IMR-90 (cell line): ENCODE data around the gene CACNA2D1. TPM values are rescaled to one million over a fixed set of nuclear protein-coding genes. Genes with fewer than 3 reads are reported as not detected.

Source experiments
- ATAC-seq: fragments of 200-7000 bp; cut with Tn5 transposase; 2 replicates; pipeline ENCODE4 v1.9.1; 2020; ENCODE audit warnings: low read depth, mild to moderate bottlenecking, moderate library complexity
- BruUV-seq: library from RNA; stranded (reverse); fragments of 400-500 nt; replicated peaks from 2 replicates; lab custom pipeline; 2021; lab: Mats Ljungman, UMichigan
- CTCF ChIA-PET: fragments of 300-600 bp; formaldehyde crosslinking; extraction: SDS; loops from one replicate; lab custom pipeline; 2021; ENCODE audit warnings: antibody characterized with exemption; lab: Yijun Ruan, JAX
- POLR2A ChIA-PET: fragments of 300-600 bp; sonication (Branson Sonifier 250); formaldehyde crosslinking; loops from one replicate; lab custom pipeline; 2022; ENCODE audit warnings: antibody characterized with exemption; ENCODE audit not compliant: unreplicated experiment; lab: Charles Lee
- DNase-seq: peaks from one replicate; pipeline ENCODE4 v3.0.0; 2013
- H2AFZ ChIP-seq: replicated peaks from 2 replicates; pipeline ENCODE3; 2013; ENCODE audit warnings: low read length, mild to moderate bottlenecking; ENCODE audit not compliant: poor library complexity
- H2AK5ac ChIP-seq: 2 replicates; pipeline ENCODE4 v1.6.1; 2013; ENCODE audit warnings: low read depth, low read length, inconsistent platforms
- H2AK9ac ChIP-seq: replicated peaks from 2 replicates; pipeline ENCODE3; 2013; ENCODE audit warnings: mild to moderate bottlenecking, low read depth, low read length, moderate library complexity; ENCODE audit not compliant: poor library complexity
- H2BK120ac ChIP-seq: 2 replicates; pipeline ENCODE4 v1.6.1; 2013; ENCODE audit warnings: low read depth, low read length, inconsistent platforms
- H2BK15ac ChIP-seq: 3 replicates; pipeline ENCODE4 v1.6.1; 2013; ENCODE audit warnings: low read depth, low read length, inconsistent platforms
- H2BK20ac ChIP-seq: 2 replicates; pipeline ENCODE4 v1.6.1; 2013; ENCODE audit warnings: low read depth, mild to moderate bottlenecking, inconsistent platforms, low read length, moderate library complexity
- H2BK5ac ChIP-seq: 2 replicates; pipeline ENCODE4 v1.6.1; 2013; ENCODE audit warnings: mild to moderate bottlenecking, low read depth, low read length, inconsistent platforms; ENCODE audit not compliant: poor library complexity, severe bottlenecking
- H3K14ac ChIP-seq: replicated peaks from 2 replicates; pipeline ENCODE4 v1.6.1; 2013; ENCODE audit warnings: low read depth, low read length, inconsistent platforms
- H3K18ac ChIP-seq: 2 replicates; pipeline ENCODE4 v1.6.1; 2013; ENCODE audit warnings: low read depth, low read length, control low read depth
- H3K23ac ChIP-seq: 2 replicates; pipeline ENCODE4 v1.6.1; 2013; ENCODE audit warnings: low read depth, low read length, inconsistent platforms
- H3K27ac ChIP-seq: 2 replicates; pipeline ENCODE4 v1.5.1; 2013; ENCODE audit warnings: mild to moderate bottlenecking, control low read depth, low read length; ENCODE audit not compliant: insufficient read depth
- H3K27me3 ChIP-seq: 2 replicates; pipeline ENCODE4 v1.6.1; 2013; ENCODE audit warnings: low read length; ENCODE audit not compliant: control insufficient read depth, insufficient read depth
- H3K36me3 ChIP-seq: 2 replicates; pipeline ENCODE4 v1.6.1; 2013; ENCODE audit warnings: low read length, mixed read lengths; ENCODE audit not compliant: control insufficient read depth, insufficient read depth
- H3K4ac ChIP-seq: 2 replicates; pipeline ENCODE4 v1.6.1; 2013; ENCODE audit warnings: low read depth, low read length, inconsistent platforms
- H3K4me1 ChIP-seq: 2 replicates; pipeline ENCODE4 v1.6.1; 2013; ENCODE audit warnings: low read length, mixed read lengths; ENCODE audit not compliant: control insufficient read depth, insufficient read depth
- H3K4me2 ChIP-seq: 2 replicates; pipeline ENCODE4 v1.6.1; 2013; ENCODE audit warnings: low read depth, mild to moderate bottlenecking, control low read depth, low read length, moderate library complexity
- H3K4me3 ChIP-seq: 2 replicates; pipeline ENCODE4 v1.5.1; 2013; ENCODE audit warnings: low read depth, mild to moderate bottlenecking, control low read depth, low read length, moderate library complexity; ENCODE audit not compliant: insufficient read depth
- H3K56ac ChIP-seq: 2 replicates; pipeline ENCODE4 v1.6.1; 2013; ENCODE audit warnings: low read length, inconsistent platforms; ENCODE audit not compliant: insufficient read depth; ENCODE audit errors: extremely low read depth
- H3K79me1 ChIP-seq, 2 experiments: 2 replicates each; pipeline ENCODE4 v1.6.1; 2013; ENCODE audit warnings: low read length in 2 of 2, inconsistent platforms in 1 of 2, low read depth in 1 of 2
- H3K9ac ChIP-seq: 2 replicates; pipeline ENCODE4 v1.6.1; 2013; ENCODE audit warnings: low read depth, low read length, control low read depth
- H3K9me1 ChIP-seq: 2 replicates; pipeline ENCODE4 v1.6.1; 2013; ENCODE audit warnings: low read length, inconsistent platforms; ENCODE audit not compliant: insufficient read depth
- H3K9me3 ChIP-seq: 2 replicates; pipeline ENCODE4 v1.6.1; 2013; ENCODE audit warnings: low read length; ENCODE audit not compliant: control insufficient read depth, insufficient read depth
- H4K20me1 ChIP-seq: 2 replicates; pipeline ENCODE4 v1.6.1; 2013; ENCODE audit warnings: low read length, inconsistent platforms; ENCODE audit not compliant: insufficient read depth
- H4K5ac ChIP-seq: 2 replicates; pipeline ENCODE4 v1.6.1; 2013; ENCODE audit warnings: mild to moderate bottlenecking, low read depth, low read length, control low read depth
- H4K8ac ChIP-seq, 2 experiments: 2 replicates each; pipeline ENCODE4 v1.6.1; 2013; ENCODE audit warnings: low read depth in 2 of 2, low read length in 2 of 2, control low read depth in 1 of 2, inconsistent platforms in 1 of 2
- H4K91ac ChIP-seq: 2 replicates; pipeline ENCODE4 v1.6.1; 2013; ENCODE audit warnings: low read depth, low read length, inconsistent platforms; ENCODE audit not compliant: insufficient read depth
- CEBPB ChIP-seq: IDR thresholded peaks from 2 replicates; pipeline ENCODE4 v1.6.1; 2012; ENCODE audit warnings: low read depth, low read length, improper control_type of control experiment
- FOS ChIP-seq: fragments of 150-350 bp; IDR thresholded peaks from 2 replicates; pipeline ENCODE4 v1.6.1; 2016; ENCODE audit warnings: low read depth, low read length
- SMC3 ChIP-seq: fragments of 150-350 bp; IDR thresholded peaks from 2 replicates; pipeline ENCODE4 v1.6.1; 2016; ENCODE audit warnings: low read depth, mild to moderate bottlenecking, antibody characterized with exemption, low read length, moderate library complexity
- WGBS, 2 experiments: methylation state at CpG; one replicate each; pipeline versions ENCODE4 v1.1.5 to v1.1.7; 2013; ENCODE audit warnings: missing lambda C conversion rate in 2 of 2; ENCODE audit not compliant: insufficient read length in 1 of 2; ENCODE audit errors: extremely low coverage in 2 of 2; 5-methylcytosine and 5-hydroxymethylcytosine counted together
- dilution Hi-C: fragments of 300-500 bp; cut with HindIII; formaldehyde crosslinking; loops from one replicate; pipeline ENCODE4 v1.14.3; 2018; ENCODE audit warnings: low sequenced_read_pairs; ENCODE audit not compliant: unreplicated experiment
- in situ Hi-C: fragments of 300-500 bp; cut with MboI; formaldehyde crosslinking; loops from 3 replicates; pipeline ENCODE4 v1.14.3; 2019; ENCODE audit warnings: low sequenced_read_pairs, inconsistent platforms, mixed read lengths
- intact Hi-C: fragments of 100-400 bp; cut with micrococcal nuclease; formaldehyde crosslinking; loops from 2 replicates; pipeline ENCODE4 v1.10.0; 2022
- polyA plus RNA-seq, 3 experiments: library from polyadenylated mRNA; depleted of rRNA; stranded (reverse); fragments of >200 nt; gene quantifications; 2 replicates each; pipeline ENCODE4 v1.2.3, GENCODE V29; 2012; ENCODE audit warnings: low replicate concordance in 1 of 3
- total RNA-seq: library from RNA; depleted of rRNA; stranded (reverse); fragments of >200 nt; gene quantifications from 2 replicates; pipeline ENCODE4 v1.2.3, GENCODE V29; 2012

Gene CACNA2D1
- total and polyA plus RNA-seq, 2 of the 4 experiments (the other 2 are of a cell fraction) = 5.8 to 21.9 TPM

DNA sequence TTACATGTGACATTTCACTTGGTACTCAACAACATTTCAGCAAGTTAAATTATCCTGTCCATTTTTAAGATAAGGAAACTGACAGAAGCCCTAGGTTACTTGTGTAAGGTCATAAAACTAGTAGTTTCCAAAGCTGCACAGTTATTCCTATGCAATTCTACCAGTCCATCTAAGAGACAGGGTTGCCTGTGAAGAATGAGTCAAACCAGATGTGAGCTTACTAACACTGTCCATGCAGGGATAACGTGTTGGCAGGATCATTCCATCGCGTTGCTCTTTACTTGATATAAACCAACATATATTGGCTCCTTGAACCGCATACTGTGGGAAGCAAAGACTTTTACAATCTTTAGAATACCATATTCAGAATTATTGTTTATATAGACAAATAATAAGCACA, 392.8 kb downstream of the CACNA2D1 start:
- CTCF ChIA-PET = interaction anchor here (0.5 to 0.9 kb wide), 2 partner anchors 61 to 183 kb away, joined by 3 read pairs; no protein-coding TSS in a partner anchor
- peak overlapping the region; percentile 28; the same call in 1 of the 2 replicates for H3K4me2 ChIP-seq
- peak; percentile 87 for DNase-seq

More for the DNA sequence above, 392.8 kb downstream of the CACNA2D1 start:
- no peak overlapping the region for H3K4ac ChIP-seq
- dilution Hi-C loops = no loop called here
- no peak overlapping the region for H2AK5ac ChIP-seq
- H2BK5ac ChIP-seq = peak overlapping the region; percentile 7
- H4K91ac ChIP-seq = peak overlapping the region; percentile 2; the same call in 1 of the 2 replicates
- no peak overlapping the region for H4K8ac ChIP-seq
- no peak overlapping the region for H3K9ac ChIP-seq
- no peaks in the 10 kb centered on the region for H3K9me1 ChIP-seq
- no peak overlapping the region for H2BK120ac ChIP-seq
- H4K5ac ChIP-seq = no peak overlapping the region
- no peak overlapping the region for H2AFZ ChIP-seq
- no peak overlapping the region for H2BK15ac ChIP-seq
- no peak overlapping the region for H3K14ac ChIP-seq
- H3K27ac ChIP-seq = no peak overlapping the region
- H3K79me1 ChIP-seq = no peaks in the 10 kb centered on the region
- H3K4me1 ChIP-seq = peaks cover 9% of the 10 kb centered on the region
- H3K18ac ChIP-seq = peak overlapping the region; percentile 40; the same call in 1 of the 2 replicates
- in situ Hi-C loops = loop anchor here (10.0 kb wide), 1 partner anchor 174 kb away; no protein-coding TSS in a partner anchor
- H3K4me3 ChIP-seq = no peak overlapping the region
- H3K9me3 ChIP-seq = no peaks in the 10 kb centered on the region
- H2AK9ac ChIP-seq = no peak overlapping the region
- WGBS, 2 experiments = no CpG with 5 or more reads among the region's 4 CpGs
- no peak overlapping the region for H3K56ac ChIP-seq
- POLR2A ChIA-PET = no interaction called here
- no peaks in the 10 kb centered on the region for H3K27me3 ChIP-seq
- H3K36me3 ChIP-seq = no peaks in the 10 kb centered on the region
- no peaks in the 10 kb centered on the region for H4K20me1 ChIP-seq
- no peak overlapping the region for H3K23ac ChIP-seq
- peak; percentile 60 for ATAC-seq
- TF ChIP-seq CEBPB (peak; percentile 18; the same call in 1 of the 2 replicates), FOS (0 out of 2 replicates have a peak, but pooled peaks have one; percentile 18), SMC3 (no peak)
- intact Hi-C loops = loop anchor here (5.0 kb wide), 1 partner anchor 392 kb away; the partner anchor contains the start of gene CACNA2D1
- BruUV-seq = no TSS peak
- H2BK20ac ChIP-seq = no peak overlapping the region
